Osteocyte (in vitro differentiated cells): Measurements from ENCODE around the gene P2RX7. TPM values are rescaled to one million over a fixed set of nuclear protein-coding genes. Genes with fewer than 3 reads are reported as not detected.

Experiments
- DNase-seq: peaks from one replicate; pipeline ENCODE4 v3.0.0; 2021; ENCODE audit warnings: mixed read lengths; ENCODE audit not compliant: unreplicated experiment; ENCODE audit errors: extremely low spot score
- H3K27ac Mint-ChIP-seq: one replicate; pipeline ENCODE4 v1.8.0; 2021; ENCODE audit warnings: mild to moderate bottlenecking, mixed read lengths; ENCODE audit not compliant: unreplicated experiment
- H3K27me3 Mint-ChIP-seq: one replicate; pipeline ENCODE4 v1.8.0; 2021; ENCODE audit warnings: mixed read lengths; ENCODE audit not compliant: unreplicated experiment
- H3K36me3 Mint-ChIP-seq: one replicate; pipeline ENCODE4 v1.8.0; 2021; ENCODE audit warnings: mixed read lengths; ENCODE audit not compliant: unreplicated experiment
- H3K4me1 Mint-ChIP-seq: one replicate; pipeline ENCODE4 v1.8.0; 2021; ENCODE audit warnings: mixed read lengths; ENCODE audit not compliant: unreplicated experiment
- H3K4me3 Mint-ChIP-seq: one replicate; pipeline ENCODE4 v1.8.0; 2021; ENCODE audit warnings: mild to moderate bottlenecking, moderate library complexity, mixed read lengths; ENCODE audit not compliant: unreplicated experiment
- H3K9me3 Mint-ChIP-seq: one replicate; pipeline ENCODE4 v1.8.0; 2021; ENCODE audit warnings: mixed read lengths; ENCODE audit not compliant: unreplicated experiment
- CTCF ChIP-seq: fragments of 200-600 bp; sonication (generic); IDR thresholded peaks from 2 replicates; pipeline ENCODE4 v1.5.0; 2021; ENCODE audit warnings: antibody characterized with exemption, mild to moderate bottlenecking, moderate library complexity
- total RNA-seq: library from RNA; stranded (reverse); gene quantifications from 2 replicates; pipeline ENCODE4 v1.2.1, GENCODE V29; 2021

Gene P2RX7
- total RNA-seq, 1 donor from 2014 or later, result 0.30 TPM

GRCh38 chr12:121096199-121096798, 36.4 kb upstream of the P2RX7 start:
- Mint-ChIP-seq H3K4me3 (no peak overlapping the region), H3K36me3 (no peaks in the 10 kb centered on the region), H3K9me3 (peaks cover 7% of the 10 kb centered on the region), H3K27me3 (peaks cover 33% of the 10 kb centered on the region), H3K4me1 (peaks cover 7% of the 10 kb centered on the region), H3K27ac (no peak overlapping the region)
- no peak for DNase-seq
- TF ChIP-seq CTCF, result peak; percentile 4

GRCh38 chr12:121099779-121100178, 32.9 kb upstream of the P2RX7 start:
- Mint-ChIP-seq H3K36me3 (no peaks in the 10 kb centered on the region), H3K27ac (no peak overlapping the region), H3K4me1 (peaks cover 7% of the 10 kb centered on the region), H3K9me3 (peaks cover 9% of the 10 kb centered on the region), H3K4me3 (no peak overlapping the region), H3K27me3 (peaks cover 32% of the 10 kb centered on the region)
- no peak for TF ChIP-seq CTCF
- DNase-seq, result no peak

GRCh38 chr12:121102307-121102706, 30.4 kb upstream of the P2RX7 start:
- H3K4me3 Mint-ChIP-seq, result no peak overlapping the region
- no peaks in the 10 kb centered on the region for H3K36me3 Mint-ChIP-seq
- no peaks in the 10 kb centered on the region for H3K4me1 Mint-ChIP-seq
- TF ChIP-seq CTCF, result no peak
- DNase-seq, result no peak
- peaks cover 14% of the 10 kb centered on the region for H3K9me3 Mint-ChIP-seq
- H3K27ac Mint-ChIP-seq, result no peak overlapping the region
- peaks cover 24% of the 10 kb centered on the region for H3K27me3 Mint-ChIP-seq

- no peaks in the 10 kb centered on the region for H3K36me3 Mint-ChIP-seq
- no peak overlapping the region for H3K4me3 Mint-ChIP-seq
- H3K4me1 Mint-ChIP-seq, result no peaks in the 10 kb centered on the region
- DNase-seq, result no peak
- H3K27me3 Mint-ChIP-seq, result peaks cover 9% of the 10 kb centered on the region
- no peak for TF ChIP-seq CTCF
- H3K9me3 Mint-ChIP-seq, result peaks cover 7% of the 10 kb centered on the region
- no peak overlapping the region for H3K27ac Mint-ChIP-seq
Measured at GRCh38 chr12:121107681-121108080, 25.0 kb upstream of the P2RX7 start.

GRCh38 chr12:121108492-121108891, 24.2 kb upstream of the P2RX7 start:
- no peaks in the 10 kb centered on the region for H3K36me3 Mint-ChIP-seq
- peaks cover 7% of the 10 kb centered on the region for H3K9me3 Mint-ChIP-seq
- no peak for DNase-seq
- H3K4me1 Mint-ChIP-seq, result no peaks in the 10 kb centered on the region
- H3K27ac Mint-ChIP-seq, result no peak overlapping the region
- H3K27me3 Mint-ChIP-seq, result peaks cover 6% of the 10 kb centered on the region
- no peak overlapping the region for H3K4me3 Mint-ChIP-seq
- no peak for TF ChIP-seq CTCF
